ENCODE measurements around the gene SMIM35.
A peak's percentile ranks its signal among the peaks of the same experiment; 100 is the strongest.

SMIM35 gene

GRCh38 chr11:117992620-117993019, 94.1 kb downstream of the SMIM35 start:
- Mint-ChIP-seq H3K4me3 (no peak overlapping the region), H3K27ac (no peak overlapping the region)
- TF ChIP-seq CTCF (IDR thresholded peaks at IDR 0.05) = no peak

GRCh38 chr11:117992136-117992535, 94.6 kb downstream of the SMIM35 start:
- peaks cover 32% of the 10 kb centered on the region for H3K27me3 Mint-ChIP-seq (ENCODE audit: low read depth, poor library complexity)
- no peak overlapping the region for H3K27ac Mint-ChIP-seq
- no peaks in the 10 kb centered on the region for H3K36me3 Mint-ChIP-seq (ENCODE audit: low read depth)
- no peak overlapping the region for H3K4me3 Mint-ChIP-seq
- no peaks in the 10 kb centered on the region for H3K9me3 Mint-ChIP-seq
- H3K4me1 Mint-ChIP-seq = peaks cover 4% of the 10 kb centered on the region
- no peak for TF ChIP-seq CTCF (IDR thresholded peaks at IDR 0.05)
- DNase-seq = no peak

More at GRCh38 chr11:117992620-117993019, 94.1 kb downstream of the SMIM35 start:
- no peaks in the 10 kb centered on the region for H3K9me3 Mint-ChIP-seq
- no peak for DNase-seq
- H3K27me3 Mint-ChIP-seq (ENCODE audit: low read depth, poor library complexity) = peaks cover 27% of the 10 kb centered on the region
- H3K4me1 Mint-ChIP-seq = peaks cover 4% of the 10 kb centered on the region
- H3K36me3 Mint-ChIP-seq (ENCODE audit: low read depth) = no peaks in the 10 kb centered on the region

DNA sequence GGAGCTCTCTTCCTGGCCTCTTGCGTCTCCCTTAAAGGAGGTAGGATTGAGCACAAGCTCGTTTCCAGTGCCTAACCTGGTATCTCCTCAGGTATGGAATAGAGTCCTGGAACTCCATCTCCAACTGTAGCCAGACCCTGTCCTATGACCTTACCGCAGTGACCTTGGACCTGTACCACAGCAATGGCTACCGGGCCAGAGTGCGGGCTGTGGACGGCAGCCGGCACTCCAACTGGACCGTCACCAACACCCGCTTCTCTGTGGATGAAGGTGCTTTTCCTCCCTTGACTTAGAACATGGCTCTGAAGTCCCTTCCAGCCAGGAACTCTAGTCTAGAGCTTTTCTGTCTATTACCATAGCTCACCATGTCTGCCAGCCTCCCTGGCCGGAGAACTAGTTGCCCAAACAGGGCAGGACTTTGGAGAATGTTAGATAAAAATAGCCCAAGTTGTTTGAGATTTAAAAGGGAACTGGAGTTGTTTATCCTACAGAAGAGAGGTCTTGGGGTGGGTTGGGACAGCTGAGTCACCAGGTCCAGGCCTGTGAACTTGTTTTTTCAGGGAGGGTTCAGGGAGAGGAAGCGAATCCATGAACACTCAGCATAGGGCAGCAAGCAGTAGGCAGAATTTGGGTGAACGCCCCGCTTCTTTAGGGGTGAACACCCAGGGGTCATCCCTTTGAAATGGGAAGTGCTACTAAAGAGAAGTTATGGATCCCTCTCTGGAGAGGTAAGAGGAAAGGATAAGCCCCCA, 97.2 kb downstream of the SMIM35 start:
- no peaks in the 10 kb centered on the region for H3K9me3 Mint-ChIP-seq
- DNase-seq = no peak
- no peak overlapping the region for H3K27ac Mint-ChIP-seq
- peaks cover 56% of the 10 kb centered on the region for H3K27me3 Mint-ChIP-seq (ENCODE audit: low read depth, poor library complexity)
- H3K4me3 Mint-ChIP-seq = no peak overlapping the region
- peaks cover 22% of the 10 kb centered on the region for H3K4me1 Mint-ChIP-seq
- H3K36me3 Mint-ChIP-seq (ENCODE audit: low read depth) = no peaks in the 10 kb centered on the region
- no peak for TF ChIP-seq CTCF (IDR thresholded peaks at IDR 0.05)

- peaks cover 20% of the 10 kb centered on the region for H3K4me1 Mint-ChIP-seq
- no peak for TF ChIP-seq CTCF (IDR thresholded peaks at IDR 0.05)
- peak overlapping the region; percentile 75 for H3K4me3 Mint-ChIP-seq
- no peak overlapping the region for H3K27ac Mint-ChIP-seq
- DNase-seq = no peak
- H3K36me3 Mint-ChIP-seq (ENCODE audit: low read depth) = no peaks in the 10 kb centered on the region
- H3K9me3 Mint-ChIP-seq = no peaks in the 10 kb centered on the region
- H3K27me3 Mint-ChIP-seq (ENCODE audit: low read depth, poor library complexity) = peaks cover 75% of the 10 kb centered on the region
Measured at GRCh38 chr11:117986981-117987574, 99.7 kb downstream of the SMIM35 start.

- Mint-ChIP-seq H3K4me3 (peak within 1 kb of the TSS; percentile 85), H3K36me3 (ENCODE audit: low read depth) (no peaks in the 10 kb centered on the region), H3K27me3 (ENCODE audit: low read depth, poor library complexity) (peaks cover 79% of the 10 kb centered on the region), H3K27ac (no peak within 1 kb of the TSS), H3K9me3 (no peaks in the 10 kb centered on the region), H3K4me1 (peaks cover 20% of the 10 kb centered on the region)
- DNase-seq = peak; percentile 89
- TF ChIP-seq CTCF (IDR thresholded peaks at IDR 0.05) = no peak
Measured at GRCh38 chr11:117985953-117986887, 100.5 kb downstream of the SMIM35 start, which contains the start of gene IL10RA. Gene IL10RA (plus strand): TSS chr11:117986394. CDS start chr11:117986468, 74 bp downstream.
